Measurements from ENCODE around the gene SUPT20H.

DNA sequence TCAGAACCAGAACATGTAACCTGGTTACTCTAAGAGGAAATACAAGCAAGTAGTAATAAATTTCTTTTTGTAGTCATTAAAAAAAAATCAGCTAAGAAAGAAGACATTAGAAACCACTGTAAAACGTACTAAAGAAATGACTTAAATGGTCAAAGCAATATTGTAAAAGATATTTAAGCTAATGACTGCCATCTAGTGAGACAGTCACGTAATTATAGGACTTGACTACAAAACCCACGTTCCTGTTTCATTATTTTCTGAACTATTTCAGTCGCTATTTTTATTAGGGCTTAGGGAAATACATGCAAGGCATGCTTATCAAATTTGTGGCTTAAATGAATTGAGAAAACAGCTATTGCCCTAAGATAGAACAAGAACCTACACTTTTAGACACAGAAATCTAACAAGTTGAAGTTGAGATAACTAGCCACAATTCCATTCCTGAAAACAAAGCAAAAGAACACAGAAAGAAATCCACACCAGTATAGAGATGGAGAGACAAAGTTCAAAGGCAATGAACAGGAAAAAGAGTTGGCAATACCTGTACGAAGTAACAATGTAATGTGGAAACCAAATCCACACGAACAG, 78.2 kb downstream of the SUPT20H start:
- TF ChIP-seq, protein P1, sequence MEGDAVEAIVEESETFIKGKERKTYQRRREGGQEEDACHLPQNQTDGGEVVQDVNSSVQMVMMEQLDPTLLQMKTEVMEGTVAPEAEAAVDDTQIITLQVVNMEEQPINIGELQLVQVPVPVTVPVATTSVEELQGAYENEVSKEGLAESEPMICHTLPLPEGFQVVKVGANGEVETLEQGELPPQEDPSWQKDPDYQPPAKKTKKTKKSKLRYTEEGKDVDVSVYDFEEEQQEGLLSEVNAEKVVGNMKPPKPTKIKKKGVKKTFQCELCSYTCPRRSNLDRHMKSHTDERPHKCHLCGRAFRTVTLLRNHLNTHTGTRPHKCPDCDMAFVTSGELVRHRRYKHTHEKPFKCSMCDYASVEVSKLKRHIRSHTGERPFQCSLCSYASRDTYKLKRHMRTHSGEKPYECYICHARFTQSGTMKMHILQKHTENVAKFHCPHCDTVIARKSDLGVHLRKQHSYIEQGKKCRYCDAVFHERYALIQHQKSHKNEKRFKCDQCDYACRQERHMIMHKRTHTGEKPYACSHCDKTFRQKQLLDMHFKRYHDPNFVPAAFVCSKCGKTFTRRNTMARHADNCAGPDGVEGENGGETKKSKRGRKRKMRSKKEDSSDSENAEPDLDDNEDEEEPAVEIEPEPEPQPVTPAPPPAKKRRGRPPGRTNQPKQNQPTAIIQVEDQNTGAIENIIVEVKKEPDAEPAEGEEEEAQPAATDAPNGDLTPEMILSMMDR (IDR thresholded peaks at IDR 0.05; ENCODE audit: low read length) = peak; percentile 42; the same call in 1 of the 2 replicates
- no peak for TF ChIP-seq EZH2 (IDR thresholded peaks at IDR 0.05; ENCODE audit: borderline replicate concordance, low read length)

Data from OCI-LY1 (cell line).